Esophagus muscularis mucosa (tissue), 3 donors: Measurements from ENCODE around the gene PFKL.

Experiments
- CTCF ChIP-seq, 3 experiments: fragments of 200-600 bp in 2 of 3; fragments of 450-650 bp in 1 of 3; sonication (generic) in 2 of 3; IDR thresholded peaks; one replicate each; pipeline ENCODE4 v1.5.1; 2017 to 2019; ENCODE audit warnings: antibody characterized with exemption in 3 of 3, mild to moderate bottlenecking in 2 of 3, moderate library complexity in 1 of 3
- POLR2AphosphoS5 ChIP-seq, 2 donors: sonication (generic); formaldehyde crosslinking; IDR thresholded peaks; one replicate each; pipeline ENCODE4 v1.6.1; 2017; ENCODE audit warnings: antibody characterized with exemption in 2 of 2

- TF ChIP-seq CTCF (IDR thresholded peaks at IDR 0.05) (no peak), POLR2AphosphoS5 (IDR thresholded peaks at IDR 0.05) (no peak)
Observed at GRCh38 chr21:44350773-44351481, 51.1 kb downstream of the PFKL start.
